ENCODE results near the gene HIF1A. TPM values are rescaled to one million over a fixed set of nuclear protein-coding genes. Genes with fewer than 3 reads are reported as not detected.
A peak's percentile ranks its signal among the peaks of the same experiment; 100 is the strongest.

Gene HIF1A
- total and polyA plus RNA-seq, 2 of the 8 experiments (the other 6 are each of a cell fraction or from before 2014, with no cell fraction given) = 54.8 to 175 TPM

- TF ChIP-seq SIN3A (conservative IDR thresholded peaks at IDR 0.05 in 1 of 2, IDR thresholded peaks at IDR 0.05 in 1 of 2; ENCODE audit: low read depth in 1 of 2, low read length in 2 of 2) (peak; percentile 72 to 95; a peak in 3 of 4 replicates), GTF2F1 (IDR thresholded peaks at IDR 0.05; ENCODE audit: borderline replicate concordance, low read depth, low read length) (peak; percentile 67; the same call in 1 of the 2 replicates), MAFK (IDR thresholded peaks at IDR 0.05; ENCODE audit: low read depth, low read length) (no peak), EZH2 (IDR thresholded peaks at IDR 0.05; ENCODE audit: low read depth, low read length, severe bottlenecking) (no peak), CBX5 (IDR thresholded peaks at IDR 0.05; ENCODE audit: low read depth, low read length) (no peak), SIX5 (IDR thresholded peaks at IDR 0.05; ENCODE audit: low read depth, low read length) (no peak), RBBP5 (IDR thresholded peaks at IDR 0.05; ENCODE audit: borderline replicate concordance, low read depth, low read length) (peak; percentile 79), CTCF (IDR thresholded peaks at IDR 0.05; ENCODE audit: control extremely low read depth in 1 of 3, insufficient read depth in 1 of 3, low read depth in 1 of 3, low read length in 3 of 3) (peak in 2 of 3 experiments; percentile 11 to 22; a peak in 2 of 4 replicates), TBP (IDR thresholded peaks at IDR 0.05; ENCODE audit: low read depth, low read length) (peak; percentile 93), BCL11A (IDR thresholded peaks at IDR 0.05; ENCODE audit: low read depth in 2 of 2, low read length in 2 of 2) (no peak), CBX8 (IDR thresholded peaks at IDR 0.05; ENCODE audit: borderline replicate concordance, low read depth, low read length) (no peak), NANOG (IDR thresholded peaks at IDR 0.05; ENCODE audit: insufficient read depth, low read depth, low read length, poor library complexity, severe bottlenecking) (no peak), HDAC2 (IDR thresholded peaks at IDR 0.05; ENCODE audit: borderline replicate concordance in 1 of 2, low read depth in 2 of 2, low read length in 2 of 2) (peak; percentile 13 to 74; a peak in 1 of 4 replicates), TAF1 (IDR thresholded peaks at IDR 0.05; ENCODE audit: low read depth, low read length) (peak; percentile 98), HDAC6 (IDR thresholded peaks at IDR 0.05; ENCODE audit: low read depth, low read length) (no peak), EP300 (IDR thresholded peaks at IDR 0.05; ENCODE audit: borderline replicate concordance in 1 of 2, low read depth in 2 of 2, low read length in 2 of 2) (no peak), SP4 (IDR thresholded peaks at IDR 0.05; ENCODE audit: low read length) (no peak), TEAD4 (IDR thresholded peaks at IDR 0.05; ENCODE audit: low read depth, low read length) (no peak), RAD21 (IDR thresholded peaks at IDR 0.05 in 1 of 2, conservative IDR thresholded peaks at IDR 0.05 in 1 of 2; ENCODE audit: low read depth in 2 of 2, low read length in 2 of 2) (peak; percentile 18 to 26; a peak in 2 of 4 replicates)
Observed at GRCh38 chr14:61694830-61695694, at the start of gene HIF1A (continued).
